ENCODE data around the gene OR9G4.

The OR9G4 gene

DNA sequence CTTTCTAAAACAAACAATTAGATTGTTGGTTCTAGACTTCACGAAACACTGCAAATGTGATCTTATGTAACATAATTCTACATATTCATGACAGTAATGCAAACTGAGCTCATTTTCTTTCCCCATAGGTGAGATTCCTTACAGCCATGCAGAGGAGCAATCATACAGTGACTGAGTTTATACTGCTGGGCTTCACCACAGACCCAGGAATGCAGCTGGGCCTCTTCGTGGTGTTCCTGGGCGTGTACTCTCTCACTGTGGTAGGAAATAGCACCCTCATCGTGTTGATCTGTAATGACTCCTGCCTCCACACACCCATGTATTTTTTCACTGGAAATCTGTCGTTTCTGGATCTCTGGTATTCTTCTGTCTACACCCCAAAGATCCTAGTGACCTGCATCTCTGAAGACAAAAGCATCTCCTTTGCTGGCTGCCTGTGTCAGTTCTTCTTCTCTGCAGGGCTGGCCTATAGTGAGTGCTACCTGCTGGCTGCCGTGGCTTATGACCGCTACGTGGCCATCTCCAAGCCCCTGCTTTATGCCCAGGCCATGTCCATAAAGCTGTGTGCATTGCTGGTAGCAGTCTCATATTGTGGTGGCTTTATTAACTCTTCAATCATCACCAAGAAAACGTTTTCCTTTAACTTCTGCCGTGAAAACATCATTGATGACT lies 48.1 kb downstream of the OR9G4 start:
- no peak overlapping the region for H3K27ac ChIP-seq (ENCODE audit: low read depth, low read length, poor library complexity, severe bottlenecking)
- no peaks in the 10 kb centered on the region for H3K9me3 ChIP-seq (ENCODE audit: low read length)
- no peak overlapping the region for H3K4me2 ChIP-seq (ENCODE audit: low read length)
- H3F3A ChIP-seq (ENCODE audit: insufficient read depth, low read length), result no peaks in the 10 kb centered on the region
- H3K9ac ChIP-seq (ENCODE audit: low read length), result no peak overlapping the region
- no peaks in the 10 kb centered on the region for H3K9me2 ChIP-seq (ENCODE audit: low read depth, low read length)
- no peaks in the 10 kb centered on the region for H3K4me1 ChIP-seq (ENCODE audit: insufficient read depth, low read length, severe bottlenecking)
- TF ChIP-seq, protein P1, sequence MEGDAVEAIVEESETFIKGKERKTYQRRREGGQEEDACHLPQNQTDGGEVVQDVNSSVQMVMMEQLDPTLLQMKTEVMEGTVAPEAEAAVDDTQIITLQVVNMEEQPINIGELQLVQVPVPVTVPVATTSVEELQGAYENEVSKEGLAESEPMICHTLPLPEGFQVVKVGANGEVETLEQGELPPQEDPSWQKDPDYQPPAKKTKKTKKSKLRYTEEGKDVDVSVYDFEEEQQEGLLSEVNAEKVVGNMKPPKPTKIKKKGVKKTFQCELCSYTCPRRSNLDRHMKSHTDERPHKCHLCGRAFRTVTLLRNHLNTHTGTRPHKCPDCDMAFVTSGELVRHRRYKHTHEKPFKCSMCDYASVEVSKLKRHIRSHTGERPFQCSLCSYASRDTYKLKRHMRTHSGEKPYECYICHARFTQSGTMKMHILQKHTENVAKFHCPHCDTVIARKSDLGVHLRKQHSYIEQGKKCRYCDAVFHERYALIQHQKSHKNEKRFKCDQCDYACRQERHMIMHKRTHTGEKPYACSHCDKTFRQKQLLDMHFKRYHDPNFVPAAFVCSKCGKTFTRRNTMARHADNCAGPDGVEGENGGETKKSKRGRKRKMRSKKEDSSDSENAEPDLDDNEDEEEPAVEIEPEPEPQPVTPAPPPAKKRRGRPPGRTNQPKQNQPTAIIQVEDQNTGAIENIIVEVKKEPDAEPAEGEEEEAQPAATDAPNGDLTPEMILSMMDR (IDR thresholded peaks at IDR 0.05; ENCODE audit: low read length), result no peak
- no peak for TF ChIP-seq EZH2 (IDR thresholded peaks at IDR 0.05; ENCODE audit: borderline replicate concordance, low read length)
- no peak overlapping the region for H2AFZ ChIP-seq (ENCODE audit: low read length)
- H3K27me3 ChIP-seq (ENCODE audit: insufficient read depth, low read length), result no peaks in the 10 kb centered on the region
- no peaks in the 10 kb centered on the region for H4K20me1 ChIP-seq (ENCODE audit: insufficient read depth, low read length)
- H3K4me3 ChIP-seq (ENCODE audit: low read depth, low read length, poor library complexity, severe bottlenecking), result no peak overlapping the region
- H3K79me2 ChIP-seq (ENCODE audit: insufficient read depth, low read length), result no peaks in the 10 kb centered on the region
- H3K36me3 ChIP-seq (ENCODE audit: insufficient read depth, low read length), result no peaks in the 10 kb centered on the region

DNA sequence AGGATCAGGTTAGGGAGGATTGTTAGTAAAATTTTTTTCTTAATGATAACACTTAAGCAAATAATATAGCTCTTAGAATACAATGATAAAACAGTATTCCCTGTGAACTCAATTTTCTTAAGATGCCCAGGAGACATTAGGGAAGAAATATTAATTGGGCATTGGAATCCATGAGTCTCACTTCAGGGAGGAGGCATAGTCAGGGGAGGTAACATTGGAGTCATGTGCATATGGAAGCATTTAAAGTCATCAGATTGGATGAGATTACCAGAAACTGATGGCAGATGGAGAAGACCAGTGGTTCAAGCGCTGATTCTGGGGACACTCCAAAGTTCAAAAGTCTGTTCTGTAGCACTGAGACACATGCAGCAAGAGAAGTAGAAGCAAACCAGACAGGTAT lies 49.7 kb downstream of the OR9G4 start, which contains the start of gene OR9G1:
TSS of gene OR9G1 (plus strand) at position 301 of the 400 bp plus-strand sequence. CDS start 1,293 bp downstream, outside the sequence.
- Histone ChIP-seq H2AFZ (ENCODE audit: low read length) (no peak within 1 kb of the TSS), H3K9ac (ENCODE audit: low read length) (no peak within 1 kb of the TSS), H3K79me2 (ENCODE audit: insufficient read depth, low read length) (no peaks in the 10 kb centered on the region), H3K9me2 (ENCODE audit: low read depth, low read length) (no peaks in the 10 kb centered on the region), H3K4me1 (ENCODE audit: insufficient read depth, low read length, severe bottlenecking) (no peaks in the 10 kb centered on the region), H3K4me2 (ENCODE audit: low read length) (no peak within 1 kb of the TSS), H4K20me1 (ENCODE audit: insufficient read depth, low read length) (no peaks in the 10 kb centered on the region), H3K36me3 (ENCODE audit: insufficient read depth, low read length) (no peaks in the 10 kb centered on the region), H3K9me3 (ENCODE audit: low read length) (no peaks in the 10 kb centered on the region), H3K27me3 (ENCODE audit: insufficient read depth, low read length) (no peaks in the 10 kb centered on the region), H3F3A (ENCODE audit: insufficient read depth, low read length) (no peaks in the 10 kb centered on the region), H3K4me3 (ENCODE audit: low read depth, low read length, poor library complexity, severe bottlenecking) (no peak within 1 kb of the TSS), H3K27ac (ENCODE audit: low read depth, low read length, poor library complexity, severe bottlenecking) (no peak within 1 kb of the TSS)
- TF ChIP-seq, protein P1 (IDR thresholded peaks at IDR 0.05; ENCODE audit: low read length), result no peak
- TF ChIP-seq EZH2 (IDR thresholded peaks at IDR 0.05; ENCODE audit: borderline replicate concordance, low read length), result no peak

DNA sequence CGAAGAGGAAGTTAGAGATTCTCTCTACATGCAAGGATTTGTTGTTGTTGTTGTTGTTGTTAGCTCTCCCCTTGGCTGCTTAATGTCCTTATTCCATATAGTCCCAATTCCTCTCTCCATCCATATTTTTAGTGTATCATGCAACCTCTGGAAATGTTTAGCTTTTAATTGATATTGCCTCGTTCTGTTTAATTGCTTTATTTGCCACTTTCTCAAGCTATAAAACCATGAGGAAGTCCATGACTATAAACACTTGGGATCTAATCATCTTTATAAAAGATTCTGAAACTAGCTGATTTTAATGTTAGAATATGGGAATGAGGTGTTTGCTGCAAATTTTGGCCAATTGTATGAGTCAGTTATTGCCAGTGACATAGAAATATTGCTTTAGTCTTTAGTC lies 55.1 kb downstream of the OR9G4 start:
- Histone ChIP-seq H3K27me3 (ENCODE audit: insufficient read depth, low read length) (no peaks in the 10 kb centered on the region), H3K36me3 (ENCODE audit: insufficient read depth, low read length) (no peaks in the 10 kb centered on the region), H4K20me1 (ENCODE audit: insufficient read depth, low read length) (no peaks in the 10 kb centered on the region), H3K4me3 (ENCODE audit: low read depth, low read length, poor library complexity, severe bottlenecking) (no peak overlapping the region), H3F3A (ENCODE audit: insufficient read depth, low read length) (no peaks in the 10 kb centered on the region), H2AFZ (ENCODE audit: low read length) (no peak overlapping the region), H3K4me2 (ENCODE audit: low read length) (no peak overlapping the region), H3K27ac (ENCODE audit: low read depth, low read length, poor library complexity, severe bottlenecking) (no peak overlapping the region), H3K79me2 (ENCODE audit: insufficient read depth, low read length) (no peaks in the 10 kb centered on the region), H3K9me3 (ENCODE audit: low read length) (no peaks in the 10 kb centered on the region), H3K4me1 (ENCODE audit: insufficient read depth, low read length, severe bottlenecking) (no peaks in the 10 kb centered on the region), H3K9me2 (ENCODE audit: low read depth, low read length) (no peaks in the 10 kb centered on the region), H3K9ac (ENCODE audit: low read length) (no peak overlapping the region)
- TF ChIP-seq EZH2 (IDR thresholded peaks at IDR 0.05; ENCODE audit: borderline replicate concordance, low read length), result no peak
- TF ChIP-seq, protein P1 (IDR thresholded peaks at IDR 0.05; ENCODE audit: low read length), result no peak

Data from OCI-LY1 (cell line).